ENCODE results near the gene HSD11B1L. TPM values are rescaled to one million over a fixed set of nuclear protein-coding genes. Genes with fewer than 3 reads are reported as not detected.

HSD11B1L gene
- total RNA-seq, 4 donors from 2014 or later: 1.9 to 9.4 (median 8.3) TPM

GRCh38 chr19:5680084-5680436 is 767 bp upstream of the HSD11B1L start:
- intact Hi-C loops (cut with DNase I): loop anchor here (10.0 kb wide), 1 partner anchor 55 kb away; the partner anchor contains the start of genes SAFB and SAFB2
- peak overlapping the region; percentile 90 to 97 (median 92) for H3K27ac ChIP-seq
- H3K4me3 ChIP-seq: peak overlapping the region; percentile 85 to 96 (median 92)
- H3K9me3 ChIP-seq: no peaks in the 10 kb centered on the region
- peak in 1 of 6 experiments; percentile 16 for TF ChIP-seq CTCF (IDR thresholded peaks at IDR 0.05)
- peak in 2 of 4 donors; percentile 13 to 28 for TF ChIP-seq POLR2A (IDR thresholded peaks at IDR 0.05)
- WGBS, 2 donors: 0% methylated on average over 13 to 15 of the region's 23 CpGs
- H3K27me3 ChIP-seq: no peaks in the 10 kb centered on the region
- peaks cover 5 to 24% (median 12%) of the 10 kb centered on the region in 3 donors for H3K4me1 ChIP-seq
- peaks cover 0 to 12% (median 0%) of the 10 kb centered on the region in 3 donors for H3K36me3 ChIP-seq
- DNase-seq: no peak

- Histone ChIP-seq H3K4me1 (peaks cover 5 to 33% (median 17%) of the 10 kb centered on the region in 3 donors), H3K27ac (peak overlapping the region in 2 of 4 donors; percentile 94 to 97), H3K9me3 (no peaks in the 10 kb centered on the region), H3K4me3 (peak overlapping the region in 3 of 4 donors; percentile 85 to 95 (median 90)), H3K36me3 (peaks cover 0 to 12% (median 0%) of the 10 kb centered on the region in 3 donors), H3K27me3 (no peaks in the 10 kb centered on the region)
- WGBS, 2 donors: 61 to 64% methylated on average over 17 of the region's 17 CpGs
- TF ChIP-seq POLR2A (IDR thresholded peaks at IDR 0.05) (no peak), CTCF (IDR thresholded peaks at IDR 0.05) (no peak)
- intact Hi-C loops (cut with DNase I): loop anchor here (10.0 kb wide), 1 partner anchor 57 kb away; the partner anchor contains the start of genes SAFB and SAFB2
- DNase-seq: no peak
Observed at GRCh38 chr19:5681391-5682106, 722 bp downstream of the HSD11B1L start.

- 88 to 91% methylated on average over 3 of the region's 3 CpGs for WGBS, 2 donors
- DNase-seq: no peak
- Histone ChIP-seq H3K27ac (no peak overlapping the region), H3K27me3 (no peaks in the 10 kb centered on the region), H3K36me3 (peaks cover 0 to 12% (median 0%) of the 10 kb centered on the region in 3 donors), H3K4me1 (peaks cover 5 to 37% (median 17%) of the 10 kb centered on the region in 3 donors), H3K9me3 (no peaks in the 10 kb centered on the region), H3K4me3 (no peak overlapping the region)
- intact Hi-C loops (cut with DNase I): loop anchor here (10.0 kb wide), 1 partner anchor 57 kb away; the partner anchor contains the start of genes SAFB and SAFB2
- TF ChIP-seq CTCF (IDR thresholded peaks at IDR 0.05) (no peak), POLR2A (IDR thresholded peaks at IDR 0.05) (no peak)
Observed at GRCh38 chr19:5682107-5682482, 1.3 kb downstream of the HSD11B1L start.

GRCh38 chr19:5683177-5683886 is 2.5 kb downstream of the HSD11B1L start:
- WGBS, 2 donors: 89 to 90% methylated on average over 7 to 10 of the region's 10 CpGs
- Histone ChIP-seq H3K36me3 (peaks cover 0 to 6% (median 0%) of the 10 kb centered on the region in 3 donors), H3K4me3 (no peak overlapping the region), H3K27me3 (no peaks in the 10 kb centered on the region), H3K27ac (no peak overlapping the region), H3K4me1 (peaks cover 12 to 46% (median 20%) of the 10 kb centered on the region in 3 donors), H3K9me3 (no peaks in the 10 kb centered on the region)
- intact Hi-C loops (cut with DNase I): loop anchor here (10.0 kb wide), 1 partner anchor 59 kb away; the partner anchor contains the start of genes SAFB and SAFB2
- no peak for DNase-seq
- TF ChIP-seq POLR2A (IDR thresholded peaks at IDR 0.05) (no peak), CTCF (IDR thresholded peaks at IDR 0.05) (no peak)

Measured in esophagus squamous epithelium (tissue), 5 donors.